Tibial nerve (tissue), 4 donors: ENCODE measurements around the gene FARP1.

Source experiments
- EP300 ChIP-seq, 2 donors: sonication (generic); formaldehyde crosslinking; IDR thresholded peaks; one replicate each; pipeline ENCODE4 v1.6.1; 2017; ENCODE audit warnings: antibody characterized with exemption in 2 of 2, mild to moderate bottlenecking in 1 of 2
- POLR2A ChIP-seq, 2 donors: fragments of 450-650 bp; IDR thresholded peaks; one replicate each; pipeline ENCODE4 v1.6.1; 2017; ENCODE audit warnings: antibody characterized with exemption in 2 of 2, mild to moderate bottlenecking in 2 of 2, moderate library complexity in 2 of 2
- TF ChIP-seq, protein P1 (sequence below), 5 experiments: fragments of 200-600 bp in 3 of 5; fragments of 450-650 bp in 2 of 5; sonication (generic) in 3 of 5; IDR thresholded peaks; one replicate each; pipeline ENCODE4 v1.5.1; 2016 to 2019; ENCODE audit warnings: antibody characterized with exemption in 5 of 5, mild to moderate bottlenecking in 3 of 5, moderate library complexity in 2 of 5

GRCh38 chr13:98182589-98182988 lies 39.7 kb downstream of the FARP1 start:
- TF ChIP-seq, protein P1, sequence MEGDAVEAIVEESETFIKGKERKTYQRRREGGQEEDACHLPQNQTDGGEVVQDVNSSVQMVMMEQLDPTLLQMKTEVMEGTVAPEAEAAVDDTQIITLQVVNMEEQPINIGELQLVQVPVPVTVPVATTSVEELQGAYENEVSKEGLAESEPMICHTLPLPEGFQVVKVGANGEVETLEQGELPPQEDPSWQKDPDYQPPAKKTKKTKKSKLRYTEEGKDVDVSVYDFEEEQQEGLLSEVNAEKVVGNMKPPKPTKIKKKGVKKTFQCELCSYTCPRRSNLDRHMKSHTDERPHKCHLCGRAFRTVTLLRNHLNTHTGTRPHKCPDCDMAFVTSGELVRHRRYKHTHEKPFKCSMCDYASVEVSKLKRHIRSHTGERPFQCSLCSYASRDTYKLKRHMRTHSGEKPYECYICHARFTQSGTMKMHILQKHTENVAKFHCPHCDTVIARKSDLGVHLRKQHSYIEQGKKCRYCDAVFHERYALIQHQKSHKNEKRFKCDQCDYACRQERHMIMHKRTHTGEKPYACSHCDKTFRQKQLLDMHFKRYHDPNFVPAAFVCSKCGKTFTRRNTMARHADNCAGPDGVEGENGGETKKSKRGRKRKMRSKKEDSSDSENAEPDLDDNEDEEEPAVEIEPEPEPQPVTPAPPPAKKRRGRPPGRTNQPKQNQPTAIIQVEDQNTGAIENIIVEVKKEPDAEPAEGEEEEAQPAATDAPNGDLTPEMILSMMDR (IDR thresholded peaks at IDR 0.05): no peak
- no peak for TF ChIP-seq POLR2A (IDR thresholded peaks at IDR 0.05)
- TF ChIP-seq EP300 (IDR thresholded peaks at IDR 0.05): no peak
